T-helper 9 cell (primary cell): ENCODE results near the gene P4HA3.

Experiments
- DNase-seq: peaks from one replicate; pipeline ENCODE4 v3.0.0-alpha.2; 2020

Gene P4HA3

DNA sequence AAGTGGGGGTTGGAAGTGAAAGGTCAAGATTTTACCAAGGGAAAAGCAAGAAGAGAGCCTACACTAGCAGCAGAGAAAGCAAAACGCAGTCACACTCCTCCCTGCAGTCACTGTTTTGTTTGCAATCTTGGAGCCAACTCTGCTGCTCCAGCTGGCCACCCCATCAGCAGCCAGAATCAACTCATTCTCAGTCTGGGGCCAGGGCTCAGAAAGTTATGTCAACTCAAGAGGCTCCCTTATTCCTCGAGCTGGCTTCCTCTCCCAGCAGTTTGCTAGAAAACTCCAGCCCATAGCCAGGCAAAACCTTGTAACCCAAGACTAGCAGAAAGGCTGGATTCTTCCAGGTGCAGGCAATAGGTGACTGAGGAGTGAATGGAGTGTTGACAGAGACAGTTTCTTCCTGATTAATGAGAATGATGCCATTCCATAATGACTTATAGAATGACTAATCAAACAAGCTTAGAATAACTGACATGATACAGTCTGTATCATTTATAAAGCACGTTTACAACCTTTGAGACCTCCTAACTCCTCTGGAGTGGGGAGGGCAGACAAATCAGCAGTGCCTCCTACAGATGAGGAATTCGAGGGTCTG lies 53.4 kb downstream of the P4HA3 start:
- no peak for DNase-seq

GRCh38 chr11:74256378-74257133 lies 54.9 kb downstream of the P4HA3 start:
- DNase-seq, result no peak

DNA sequence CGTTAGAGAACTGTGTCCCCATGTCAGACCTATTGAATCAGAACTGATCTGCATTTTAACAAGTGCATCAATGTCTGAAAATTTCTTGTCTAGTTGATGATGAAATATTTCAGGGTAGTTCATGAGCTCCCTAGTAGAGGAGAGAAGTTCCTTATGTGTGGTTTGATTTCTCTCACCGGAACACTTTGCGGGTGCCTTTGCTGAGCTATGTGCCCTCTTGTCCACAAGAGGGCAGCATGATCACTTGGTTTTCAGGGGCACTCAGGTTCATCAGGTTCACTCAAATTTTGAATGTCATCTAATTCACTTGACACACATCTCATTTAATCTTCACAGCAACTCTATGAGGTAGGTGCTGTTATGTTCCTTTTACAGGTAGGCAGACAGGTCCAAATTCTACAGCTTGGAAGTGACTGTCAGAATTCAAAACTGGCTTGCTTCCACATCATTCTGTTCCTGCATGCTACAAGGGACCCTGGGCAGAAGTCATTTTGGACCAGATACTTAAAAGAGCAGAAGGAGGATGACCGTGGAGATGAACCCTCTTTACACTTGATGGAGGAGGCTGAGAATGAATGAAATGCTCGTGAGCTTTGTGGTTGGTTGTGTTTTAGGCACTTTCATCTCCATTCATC lies 55.6 kb downstream of the P4HA3 start:
- peak; percentile 16 for DNase-seq

- no peak for DNase-seq
These were observed 58.1 kb downstream of the P4HA3 start for GRCh38 chr11:74253361-74253760.

- no peak for DNase-seq
These were observed 61.9 kb downstream of the P4HA3 start for GRCh38 chr11:74249496-74249895.

GRCh38 chr11:74248469-74248868 lies 63.0 kb downstream of the P4HA3 start:
- no peak for DNase-seq

- DNase-seq, result no peak
These were observed 73.2 kb downstream of the P4HA3 start for GRCh38 chr11:74238243-74238642.

DNA sequence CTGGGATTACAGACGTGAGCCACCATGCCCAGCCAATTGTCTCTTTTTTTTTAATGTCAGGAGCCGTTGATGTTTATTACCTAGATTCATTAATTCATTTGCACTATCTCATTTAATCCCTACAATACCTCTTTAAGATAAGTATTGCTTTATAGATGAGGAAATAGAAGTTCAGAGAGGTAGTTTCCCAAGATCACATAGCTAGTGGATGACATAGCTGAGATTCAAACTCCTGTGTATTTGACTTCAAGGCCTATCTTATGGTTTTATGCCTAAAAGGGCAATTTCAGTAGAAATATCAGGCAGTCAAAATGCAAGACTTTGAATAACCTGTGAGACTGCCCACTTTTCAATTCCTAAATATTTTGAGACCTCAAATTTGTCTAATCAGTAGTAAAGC lies 73.9 kb downstream of the P4HA3 start:
- no peak for DNase-seq

DNA sequence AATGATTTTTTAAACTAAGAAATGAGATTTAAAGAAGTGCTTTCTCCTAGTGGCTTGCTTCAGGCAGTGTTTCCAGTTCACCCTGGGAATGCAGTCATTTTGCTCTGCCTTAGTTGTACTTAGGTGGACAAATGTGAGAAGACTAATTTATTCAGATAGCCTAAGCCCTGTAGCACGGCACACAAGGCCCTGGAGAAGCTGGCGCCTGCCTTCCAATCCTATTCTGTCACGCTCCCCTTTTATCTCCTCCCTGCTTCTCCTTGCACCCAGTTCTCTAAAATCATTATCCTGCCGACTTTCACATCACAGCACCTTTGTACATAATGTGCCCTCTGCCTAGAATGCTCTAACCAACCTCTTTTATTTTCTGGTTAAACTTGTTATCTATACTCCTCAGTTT lies 76.3 kb downstream of the P4HA3 start:
- DNase-seq, result no peak

- no peak for DNase-seq
These were observed 77.8 kb downstream of the P4HA3 start for GRCh38 chr11:74233683-74234082.

GRCh38 chr11:74232311-74232950 lies 79.0 kb downstream of the P4HA3 start:
- no peak for DNase-seq

- DNase-seq, result no peak
These were observed 84.5 kb downstream of the P4HA3 start for GRCh38 chr11:74226907-74227306.

GRCh38 chr11:74225565-74225964 lies 85.9 kb downstream of the P4HA3 start:
- DNase-seq, result no peak

- no peak for DNase-seq
These were observed 89.6 kb downstream of the P4HA3 start for GRCh38 chr11:74221816-74222215.

GRCh38 chr11:74220376-74220775 lies 91.1 kb downstream of the P4HA3 start:
- DNase-seq, result no peak
